ENCODE data around the gene TIPRL.
"Not testable (repeated sequence)": the region's sequence is repeated elsewhere in the genome, so short reads cannot be mapped to it uniquely, and the experiment has no call there.

Gene TIPRL

GRCh38 chr1:168146160-168146539 lies 32.6 kb upstream of the TIPRL start:
- Histone ChIP-seq H3K27me3 (ENCODE audit: insufficient read depth, insufficient read length) (no peaks in the 10 kb centered on the region), H3K9ac (ENCODE audit: insufficient read length, low read depth) (no peak overlapping the region), H3K9me3 (ENCODE audit: insufficient read depth, low read length) (no peaks in the 10 kb centered on the region), H3K36me3 (ENCODE audit: insufficient read depth, insufficient read length, low read length) (no peaks in the 10 kb centered on the region), H3K4me1 (ENCODE audit: insufficient read depth, insufficient read length) (no peaks in the 10 kb centered on the region), H3K4me3 (ENCODE audit: insufficient read length, low read depth) (no peak overlapping the region)
- DNase-seq (ENCODE audit: low read depth, low spot score) = no peak
- no peak for TF ChIP-seq ZNF274 (IDR thresholded peaks at IDR 0.05; ENCODE audit: low read depth, low read length)
- no peak for TF ChIP-seq YY1 (IDR thresholded peaks at IDR 0.05; ENCODE audit: insufficient read depth, insufficient read length)
- no peak for TF ChIP-seq SUZ12 (IDR thresholded peaks at IDR 0.05; ENCODE audit: extremely low read depth, insufficient read depth, insufficient read length)

DNA sequence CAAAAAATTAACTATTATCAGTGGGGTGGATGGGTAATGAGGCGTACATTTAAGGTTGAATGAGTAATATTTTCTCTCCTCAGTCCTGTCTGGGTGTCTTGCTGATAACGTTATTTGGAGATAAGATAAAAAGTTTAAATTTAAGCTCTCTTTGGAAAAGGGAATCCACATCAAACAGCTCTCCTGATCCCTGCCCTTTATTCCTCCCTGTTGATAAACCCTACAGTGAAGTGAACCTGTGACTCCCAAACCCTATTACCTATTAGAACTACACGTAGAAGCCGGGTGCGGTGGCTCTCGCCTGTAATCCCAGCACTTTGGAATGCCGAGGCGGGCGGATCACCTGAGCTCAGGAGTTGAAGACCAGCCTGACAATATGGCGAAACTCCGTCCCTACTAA lies 32.1 kb upstream of the TIPRL start:
- Histone ChIP-seq H3K9ac (ENCODE audit: insufficient read length, low read depth) (no peak overlapping the region), H3K9me3 (ENCODE audit: insufficient read depth, low read length) (no peaks in the 10 kb centered on the region), H3K27me3 (ENCODE audit: insufficient read depth, insufficient read length) (no peaks in the 10 kb centered on the region), H3K4me3 (ENCODE audit: insufficient read length, low read depth) (no peak overlapping the region), H3K4me1 (ENCODE audit: insufficient read depth, insufficient read length) (no peaks in the 10 kb centered on the region), H3K36me3 (ENCODE audit: insufficient read depth, insufficient read length, low read length) (no peaks in the 10 kb centered on the region)
- TF ChIP-seq ZNF274 (IDR thresholded peaks at IDR 0.05; ENCODE audit: low read depth, low read length) = no peak
- TF ChIP-seq SUZ12 (IDR thresholded peaks at IDR 0.05; ENCODE audit: extremely low read depth, insufficient read depth, insufficient read length) = no peak
- TF ChIP-seq YY1 (IDR thresholded peaks at IDR 0.05; ENCODE audit: insufficient read depth, insufficient read length) = no peak
- DNase-seq (ENCODE audit: low read depth, low spot score) = no peak

DNA sequence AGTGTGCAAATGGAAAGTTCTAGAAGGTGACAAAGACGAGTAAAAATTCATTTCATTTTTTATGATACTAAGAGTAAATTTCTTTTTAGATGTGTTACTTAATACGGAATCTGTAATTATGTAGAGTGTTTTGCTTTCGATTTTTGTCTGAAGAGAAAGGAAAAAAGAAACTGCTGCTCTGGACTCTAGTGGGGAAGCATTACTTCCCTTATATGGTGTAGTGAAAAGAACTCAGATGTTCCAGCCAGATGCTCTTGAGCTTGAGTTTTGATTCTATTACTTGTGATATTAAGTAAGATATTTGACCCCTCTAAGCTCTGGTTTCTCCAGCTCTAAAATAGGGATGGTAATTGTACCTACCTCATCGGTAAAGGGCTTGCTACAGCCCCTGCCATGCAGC lies 29.8 kb upstream of the TIPRL start:
- Histone ChIP-seq H3K27me3 (ENCODE audit: insufficient read depth, insufficient read length) (no peaks in the 10 kb centered on the region), H3K9me3 (ENCODE audit: insufficient read depth, low read length) (no peaks in the 10 kb centered on the region), H3K4me1 (ENCODE audit: insufficient read depth, insufficient read length) (no peaks in the 10 kb centered on the region), H3K9ac (ENCODE audit: insufficient read length, low read depth) (no peak overlapping the region), H3K36me3 (ENCODE audit: insufficient read depth, insufficient read length, low read length) (no peaks in the 10 kb centered on the region), H3K4me3 (ENCODE audit: insufficient read length, low read depth) (no peak overlapping the region)
- no peak for DNase-seq (ENCODE audit: low read depth, low spot score)
- no peak for TF ChIP-seq SUZ12 (IDR thresholded peaks at IDR 0.05; ENCODE audit: extremely low read depth, insufficient read depth, insufficient read length)
- no peak for TF ChIP-seq YY1 (IDR thresholded peaks at IDR 0.05; ENCODE audit: insufficient read depth, insufficient read length)
- TF ChIP-seq ZNF274 (IDR thresholded peaks at IDR 0.05; ENCODE audit: low read depth, low read length) = no peak

DNA sequence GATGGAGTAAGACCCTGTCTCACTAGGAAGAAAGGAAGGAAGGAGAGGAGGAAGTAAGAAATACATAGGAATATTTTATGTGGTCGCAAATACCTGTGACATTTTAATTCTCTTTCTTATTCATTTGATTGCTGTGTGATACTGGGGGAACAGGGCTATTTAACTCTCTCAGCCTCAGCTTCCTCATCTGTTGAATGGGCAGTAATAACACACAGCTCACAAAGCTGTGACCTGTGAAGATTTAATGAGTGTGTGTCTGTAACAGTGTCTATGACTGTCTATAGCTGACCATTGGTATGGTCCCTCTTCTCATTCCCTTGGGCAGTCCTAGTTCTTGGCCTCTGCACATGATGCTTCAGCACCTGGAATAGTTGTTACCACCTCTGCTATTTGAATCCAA lies 28.5 kb upstream of the TIPRL start:
- no peaks in the 10 kb centered on the region for H3K36me3 ChIP-seq (ENCODE audit: insufficient read depth, insufficient read length, low read length)
- H3K9me3 ChIP-seq (ENCODE audit: insufficient read depth, low read length) = no peaks in the 10 kb centered on the region
- no peaks in the 10 kb centered on the region for H3K4me1 ChIP-seq (ENCODE audit: insufficient read depth, insufficient read length)
- TF ChIP-seq YY1 (IDR thresholded peaks at IDR 0.05; ENCODE audit: insufficient read depth, insufficient read length) (no peak), ZNF274 (IDR thresholded peaks at IDR 0.05; ENCODE audit: low read depth, low read length) (no peak), SUZ12 (IDR thresholded peaks at IDR 0.05; ENCODE audit: extremely low read depth, insufficient read depth, insufficient read length) (no peak)
- H3K27me3 ChIP-seq (ENCODE audit: insufficient read depth, insufficient read length) = no peaks in the 10 kb centered on the region
- no peak for DNase-seq (ENCODE audit: low read depth, low spot score)
- H3K4me3 ChIP-seq (ENCODE audit: insufficient read length, low read depth) = no peak overlapping the region
- no peak overlapping the region for H3K9ac ChIP-seq (ENCODE audit: insufficient read length, low read depth)

DNA sequence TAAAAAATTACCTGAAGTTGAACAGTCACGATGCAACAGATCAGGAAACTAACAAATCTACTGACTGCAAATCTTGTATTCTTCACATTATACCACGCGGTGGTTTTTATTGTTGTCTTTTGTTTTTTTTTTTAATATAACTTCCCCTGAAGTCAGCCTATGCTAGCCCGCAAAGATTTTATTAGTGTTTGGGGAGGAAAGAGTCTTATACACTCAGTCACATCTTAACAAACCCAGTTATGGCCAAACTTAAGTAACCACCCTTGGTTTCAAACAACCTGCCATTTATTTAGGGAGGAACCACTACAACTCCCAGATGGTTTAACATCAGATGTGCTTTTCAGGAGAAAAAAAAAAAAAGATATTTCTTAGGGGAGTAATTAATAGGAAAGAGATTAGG lies 26.8 kb upstream of the TIPRL start:
- Histone ChIP-seq H3K27me3 (ENCODE audit: insufficient read depth, insufficient read length) (no peaks in the 10 kb centered on the region), H3K9me3 (ENCODE audit: insufficient read depth, low read length) (peaks cover under 1% of the 10 kb centered on the region; the same call in 1 of the 2 replicates), H3K36me3 (ENCODE audit: insufficient read depth, insufficient read length, low read length) (no peaks in the 10 kb centered on the region), H3K4me1 (ENCODE audit: insufficient read depth, insufficient read length) (no peaks in the 10 kb centered on the region), H3K4me3 (ENCODE audit: insufficient read length, low read depth) (no peak overlapping the region), H3K9ac (ENCODE audit: insufficient read length, low read depth) (no peak overlapping the region)
- TF ChIP-seq ZNF274 (IDR thresholded peaks at IDR 0.05; ENCODE audit: low read depth, low read length) (no peak), SUZ12 (IDR thresholded peaks at IDR 0.05; ENCODE audit: extremely low read depth, insufficient read depth, insufficient read length) (no peak), YY1 (IDR thresholded peaks at IDR 0.05; ENCODE audit: insufficient read depth, insufficient read length) (no peak)
- DNase-seq (ENCODE audit: low read depth, low spot score) = no peak

DNA sequence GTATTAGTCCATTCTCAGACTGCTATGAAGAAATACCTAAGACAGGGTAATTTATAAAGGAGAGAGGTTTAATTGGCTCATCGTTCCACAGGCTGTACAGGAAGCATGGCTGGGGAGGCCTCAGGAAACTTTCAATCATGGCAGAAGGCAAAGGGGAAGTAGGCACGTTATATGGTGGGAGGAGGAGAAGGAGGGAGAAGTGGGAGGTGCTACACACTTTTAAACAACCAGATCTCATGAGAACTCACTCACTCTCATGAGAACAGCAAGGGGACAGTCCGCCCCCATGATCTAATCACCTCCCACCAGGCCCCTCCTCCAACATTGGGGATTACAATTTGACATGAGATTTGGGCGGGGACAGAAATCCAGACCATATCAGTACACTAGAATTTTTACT lies 24.1 kb upstream of the TIPRL start:
- not testable (repeated sequence) for H3K4me1 ChIP-seq (ENCODE audit: insufficient read depth, insufficient read length); H3K4me3 ChIP-seq (ENCODE audit: insufficient read length, low read depth); H3K36me3 ChIP-seq (ENCODE audit: insufficient read depth, insufficient read length, low read length); H3K27me3 ChIP-seq (ENCODE audit: insufficient read depth, insufficient read length); H3K9ac ChIP-seq (ENCODE audit: insufficient read length, low read depth); DNase-seq (ENCODE audit: low read depth, low spot score)
- H3K9me3 ChIP-seq (ENCODE audit: insufficient read depth, low read length) = peaks cover 24% of the 10 kb centered on the region

GRCh38 chr1:168155910-168156309 lies 22.9 kb upstream of the TIPRL start:
- Histone ChIP-seq H3K36me3 (ENCODE audit: insufficient read depth, insufficient read length, low read length) (no peaks in the 10 kb centered on the region), H3K9ac (ENCODE audit: insufficient read length, low read depth) (no peak overlapping the region), H3K9me3 (ENCODE audit: insufficient read depth, low read length) (peaks cover 36% of the 10 kb centered on the region), H3K4me3 (ENCODE audit: insufficient read length, low read depth) (no peak overlapping the region), H3K4me1 (ENCODE audit: insufficient read depth, insufficient read length) (no peaks in the 10 kb centered on the region), H3K27me3 (ENCODE audit: insufficient read depth, insufficient read length) (no peaks in the 10 kb centered on the region)
- DNase-seq (ENCODE audit: low read depth, low spot score) = no peak
- TF ChIP-seq YY1 (IDR thresholded peaks at IDR 0.05; ENCODE audit: insufficient read depth, insufficient read length) (no peak), SUZ12 (IDR thresholded peaks at IDR 0.05; ENCODE audit: extremely low read depth, insufficient read depth, insufficient read length) (no peak), ZNF274 (IDR thresholded peaks at IDR 0.05; ENCODE audit: low read depth, low read length) (no peak)

DNA sequence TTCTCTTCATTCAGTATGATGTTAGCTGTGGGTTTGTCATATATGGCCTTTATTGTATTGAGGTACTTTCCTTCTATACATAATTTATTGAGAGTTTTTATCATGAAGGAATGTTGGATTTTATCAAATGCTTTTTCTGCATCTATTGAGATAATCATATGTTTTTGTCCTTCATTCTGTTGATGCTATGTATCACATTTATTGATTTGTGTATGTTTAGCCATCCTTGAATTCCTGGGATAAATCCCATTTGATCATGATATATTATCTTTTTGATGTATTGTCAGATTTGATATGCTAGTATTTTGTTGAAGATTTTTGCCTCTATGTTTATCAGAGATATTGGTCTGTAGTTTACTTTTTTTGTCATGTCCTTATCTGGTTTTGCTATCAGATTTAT lies 21.1 kb upstream of the TIPRL start:
- TF ChIP-seq ZNF274 (IDR thresholded peaks at IDR 0.05; ENCODE audit: low read depth, low read length) = no peak
- no peaks in the 10 kb centered on the region for H3K4me1 ChIP-seq (ENCODE audit: insufficient read depth, insufficient read length)
- no peak overlapping the region for H3K4me3 ChIP-seq (ENCODE audit: insufficient read length, low read depth)
- peaks cover 39% of the 10 kb centered on the region for H3K9me3 ChIP-seq (ENCODE audit: insufficient read depth, low read length)
- H3K36me3 ChIP-seq (ENCODE audit: insufficient read depth, insufficient read length, low read length) = no peaks in the 10 kb centered on the region
- no peak overlapping the region for H3K9ac ChIP-seq (ENCODE audit: insufficient read length, low read depth)
- DNase-seq (ENCODE audit: low read depth, low spot score) = no peak
- no peaks in the 10 kb centered on the region for H3K27me3 ChIP-seq (ENCODE audit: insufficient read depth, insufficient read length)

All from NT2/D1 (cell line).